Neural progenitor cell (in vitro differentiated cells): ENCODE data around the gene TASP1. TPM values are rescaled to one million over a fixed set of nuclear protein-coding genes. Genes with fewer than 3 reads are reported as not detected.

ENCODE experiments used
- DNase-seq: peaks from one replicate; pipeline ENCODE4 v3.0.0-alpha.2; 2016; ENCODE audit warnings: low spot score
- H2AFZ ChIP-seq: fragments of 200-600 bp; sonication (generic); replicated peaks from 2 replicates; pipeline ENCODE4 v1.6.1; 2016; ENCODE audit warnings: antibody characterized with exemption
- H3F3A ChIP-seq: fragments of 200-600 bp; sonication (generic); 2 replicates; pipeline ENCODE4 v1.6.1; 2016; ENCODE audit warnings: antibody characterized with exemption, low read depth
- H3K27ac ChIP-seq: fragments of 200-600 bp; sonication (generic); 2 replicates; pipeline ENCODE4 v1.5.1; 2016; ENCODE audit warnings: mild to moderate bottlenecking
- H3K27me3 ChIP-seq: fragments of 200-600 bp; sonication (generic); 2 replicates; pipeline ENCODE4 v1.6.1; 2016; ENCODE audit warnings: mild to moderate bottlenecking, moderate library complexity
- H3K36me3 ChIP-seq: fragments of 200-600 bp; sonication (generic); 2 replicates; pipeline ENCODE4 v1.5.1; 2016
- H3K4me1 ChIP-seq: fragments of 200-600 bp; sonication (generic); 2 replicates; pipeline ENCODE4 v1.6.1; 2016; ENCODE audit warnings: mixed run types
- H3K4me2 ChIP-seq: fragments of 200-600 bp; sonication (generic); 2 replicates; pipeline ENCODE4 v1.6.1; 2016
- H3K4me3 ChIP-seq: fragments of 200-600 bp; sonication (generic); 2 replicates; pipeline ENCODE4 v1.5.1; 2016
- H3K79me2 ChIP-seq: fragments of 200-600 bp; sonication (generic); 2 replicates; pipeline ENCODE4 v1.6.1; 2016; ENCODE audit warnings: low read depth
- H3K9ac ChIP-seq: fragments of 200-600 bp; sonication (generic); 2 replicates; pipeline ENCODE4 v1.6.1; 2016
- H3K9me3 ChIP-seq: fragments of 200-600 bp; sonication (generic); 2 replicates; pipeline ENCODE4 v1.5.1; 2016; ENCODE audit warnings: low read depth
- H4K20me1 ChIP-seq: fragments of 200-600 bp; sonication (generic); 2 replicates; pipeline ENCODE4 v1.6.1; 2016; ENCODE audit warnings: low read depth
- H3K27ac Mint-ChIP-seq: 3 replicates; pipeline ENCODE4 v1.8.0; 2021; ENCODE audit warnings: mixed read lengths
- H3K27me3 Mint-ChIP-seq: 2 replicates; pipeline ENCODE4 v1.8.0; 2022; ENCODE audit warnings: low read depth, mild to moderate bottlenecking, inconsistent platforms, moderate library complexity, mixed read lengths; ENCODE audit not compliant: insufficient read depth
- H3K36me3 Mint-ChIP-seq: 3 replicates; pipeline ENCODE4 v1.8.0; 2021; ENCODE audit warnings: mixed read lengths
- H3K4me1 Mint-ChIP-seq: 3 replicates; pipeline ENCODE4 v1.8.0; 2021; ENCODE audit warnings: mixed read lengths
- H3K4me3 Mint-ChIP-seq: 3 replicates; pipeline ENCODE4 v1.8.0; 2021; ENCODE audit warnings: mild to moderate bottlenecking, moderate library complexity, mixed read lengths
- H3K9me3 Mint-ChIP-seq: 3 replicates; pipeline ENCODE4 v1.8.0; 2020; ENCODE audit warnings: mixed read lengths
- CTCF ChIP-seq: fragments of 200-600 bp; sonication (generic); IDR thresholded peaks from 2 replicates; pipeline ENCODE4 v1.5.1; 2017; ENCODE audit warnings: antibody characterized with exemption, mild to moderate bottlenecking
- EZH2 ChIP-seq: fragments of 200-600 bp; sonication (generic); IDR thresholded peaks from 2 replicates; pipeline ENCODE4 v1.6.1; 2017; ENCODE audit warnings: antibody characterized with exemption, mild to moderate bottlenecking, moderate library complexity
- EZH2phosphoT487 ChIP-seq: fragments of 200-600 bp; sonication (generic); IDR thresholded peaks from 2 replicates; pipeline ENCODE4 v1.6.1; 2017; ENCODE audit warnings: antibody characterized with exemption
- total RNA-seq: library from RNA; depleted of rRNA; stranded (reverse); fragments of >200 nt; gene quantifications from 2 replicates; pipeline ENCODE4 v1.2.3, GENCODE V29; 2015; ENCODE audit warnings: low replicate concordance

TASP1 gene
- total RNA-seq, 1 donor from 2014 or later, result 9.6 TPM

- Histone ChIP-seq H3K9ac (no peak overlapping the region), H3K4me1 (no peaks in the 10 kb centered on the region), H3K4me3 (no peak overlapping the region), H2AFZ (no peak overlapping the region), H3K4me2 (no peak overlapping the region), H3K79me2 (no peaks in the 10 kb centered on the region), H3K36me3 (no peaks in the 10 kb centered on the region), H4K20me1 (no peaks in the 10 kb centered on the region), H3K27ac (no peak overlapping the region), H3K27me3 (no peaks in the 10 kb centered on the region), H3F3A (no peaks in the 10 kb centered on the region), H3K9me3 (no peaks in the 10 kb centered on the region)
- no peak overlapping the region for H3K27ac Mint-ChIP-seq
- H3K36me3 Mint-ChIP-seq, result no peaks in the 10 kb centered on the region
- H3K4me3 Mint-ChIP-seq, result no peak overlapping the region
- DNase-seq, result no peak
- H3K27me3 Mint-ChIP-seq, result no peaks in the 10 kb centered on the region
- H3K4me1 Mint-ChIP-seq, result no peaks in the 10 kb centered on the region
- no peak for TF ChIP-seq EZH2
- no peaks in the 10 kb centered on the region for H3K9me3 Mint-ChIP-seq
These were observed 46.0 kb upstream of the TASP1 start for GRCh38 chr20:13684566-13685222.

- Histone ChIP-seq H3K36me3 (no peaks in the 10 kb centered on the region), H3K27ac (no peak overlapping the region), H3K79me2 (no peaks in the 10 kb centered on the region), H3K4me2 (no peak overlapping the region), H3F3A (no peaks in the 10 kb centered on the region), H3K27me3 (no peaks in the 10 kb centered on the region), H4K20me1 (no peaks in the 10 kb centered on the region), H3K4me1 (no peaks in the 10 kb centered on the region), H3K9ac (no peak overlapping the region), H2AFZ (peak overlapping the region; percentile 35), H3K4me3 (no peak overlapping the region), H3K9me3 (no peaks in the 10 kb centered on the region)
- TF ChIP-seq EZH2phosphoT487 (no peak), CTCF (no peak), EZH2 (no peak)
- no peak for DNase-seq
- H3K27me3 Mint-ChIP-seq, result no peaks in the 10 kb centered on the region
- H3K4me3 Mint-ChIP-seq, result no peak overlapping the region
- no peaks in the 10 kb centered on the region for H3K4me1 Mint-ChIP-seq
- H3K36me3 Mint-ChIP-seq, result no peaks in the 10 kb centered on the region
- H3K9me3 Mint-ChIP-seq, result no peaks in the 10 kb centered on the region
- no peak overlapping the region for H3K27ac Mint-ChIP-seq
These were observed 45.1 kb upstream of the TASP1 start for GRCh38 chr20:13683833-13684232.

DNA sequence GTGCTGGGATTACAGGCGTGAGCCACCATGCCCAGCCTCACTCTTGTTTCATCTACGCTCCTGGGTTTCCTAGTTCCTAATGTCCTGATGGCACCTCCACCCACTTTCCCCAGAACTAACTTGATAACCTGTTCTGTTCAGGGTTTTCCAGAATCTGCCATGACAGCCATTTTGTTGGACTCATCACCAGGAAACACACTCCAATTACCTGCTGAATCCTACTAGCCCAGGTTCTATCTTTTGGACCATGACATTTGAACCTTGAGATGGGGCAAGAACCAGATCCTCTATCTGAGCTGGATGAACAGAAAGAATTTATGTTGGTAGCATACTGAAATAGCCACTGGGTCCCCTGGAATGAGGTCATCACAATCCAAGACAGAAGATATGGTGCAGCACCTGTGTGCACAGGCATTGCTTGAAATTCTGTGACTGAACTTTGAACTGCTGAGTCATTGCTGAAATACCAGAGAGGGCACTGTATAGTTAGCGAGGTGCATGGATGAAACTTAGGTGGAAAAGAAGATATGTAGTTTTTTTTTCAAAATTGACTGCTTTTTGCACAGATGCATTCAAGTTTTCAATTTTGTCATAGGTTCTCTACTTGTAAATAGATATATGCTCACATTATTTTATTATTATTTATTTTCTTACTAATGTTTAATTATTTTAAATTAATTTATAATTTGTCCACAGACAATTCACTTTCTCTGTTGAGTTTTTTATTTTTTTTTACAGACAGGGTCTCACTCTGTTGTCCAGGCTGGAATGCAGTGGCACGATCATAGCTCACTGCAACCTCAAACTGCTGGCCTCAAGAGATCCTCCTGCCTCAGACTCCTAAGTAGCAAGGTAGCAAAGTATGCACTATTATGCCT lies 42.8 kb upstream of the TASP1 start:
- Histone ChIP-seq H3K4me2 (no peak overlapping the region), H3K9ac (no peak overlapping the region), H4K20me1 (no peaks in the 10 kb centered on the region), H3K27me3 (no peaks in the 10 kb centered on the region), H3K79me2 (no peaks in the 10 kb centered on the region), H3F3A (no peaks in the 10 kb centered on the region), H3K4me1 (no peaks in the 10 kb centered on the region), H3K27ac (no peak overlapping the region), H3K36me3 (no peaks in the 10 kb centered on the region), H2AFZ (no peak overlapping the region), H3K9me3 (no peaks in the 10 kb centered on the region), H3K4me3 (no peak overlapping the region)
- Mint-ChIP-seq H3K36me3 (no peaks in the 10 kb centered on the region), H3K4me3 (no peak overlapping the region), H3K4me1 (no peaks in the 10 kb centered on the region), H3K27me3 (no peaks in the 10 kb centered on the region), H3K27ac (no peak overlapping the region), H3K9me3 (no peaks in the 10 kb centered on the region)
- no peak for DNase-seq
- TF ChIP-seq EZH2 (no peak), CTCF (no peak), EZH2phosphoT487 (no peak)

- Histone ChIP-seq H3K4me3 (no peak overlapping the region), H3K36me3 (no peaks in the 10 kb centered on the region), H3K27ac (no peak overlapping the region), H2AFZ (no peak overlapping the region), H4K20me1 (no peaks in the 10 kb centered on the region), H3K79me2 (no peaks in the 10 kb centered on the region), H3K9me3 (no peaks in the 10 kb centered on the region), H3F3A (no peaks in the 10 kb centered on the region), H3K4me2 (no peak overlapping the region), H3K4me1 (no peaks in the 10 kb centered on the region), H3K9ac (no peak overlapping the region), H3K27me3 (no peaks in the 10 kb centered on the region)
- Mint-ChIP-seq H3K27ac (no peak overlapping the region), H3K36me3 (no peaks in the 10 kb centered on the region), H3K4me3 (no peak overlapping the region), H3K9me3 (no peaks in the 10 kb centered on the region), H3K4me1 (no peaks in the 10 kb centered on the region), H3K27me3 (no peaks in the 10 kb centered on the region)
- no peak for TF ChIP-seq CTCF
- no peak for TF ChIP-seq EZH2phosphoT487
- no peak for TF ChIP-seq EZH2
- DNase-seq, result no peak
These were observed 40.2 kb upstream of the TASP1 start for GRCh38 chr20:13678944-13679343.
